Ovary (tissue), 9 donors: ENCODE measurements around the gene RAB31. TPM values are rescaled to one million over a fixed set of nuclear protein-coding genes. Genes with fewer than 3 reads are reported as not detected.

Experiments used
- DNase-seq, 5 donors: peaks; one replicate each; pipeline ENCODE4 v3.0.0-alpha.2; 2019 to 2020
- H3K27ac ChIP-seq, 2 donors: fragments of 200-600 bp; one replicate each; pipeline versions ENCODE4 v1.5.1 to v1.8.0; 2019 to 2022
- H3K27me3 ChIP-seq: fragments of 200-600 bp; one replicate; pipeline ENCODE4 v1.8.0; 2022
- H3K36me3 ChIP-seq: fragments of 200-600 bp; sonication (generic); one replicate; pipeline ENCODE4 v1.5.1; 2019
- H3K4me1 ChIP-seq: one replicate; pipeline ENCODE4 v1.8.1; 2013; ENCODE audit warnings: mild to moderate bottlenecking, moderate library complexity; ENCODE audit not compliant: insufficient read depth
- H3K4me3 ChIP-seq: fragments of 200-600 bp; sonication (generic); one replicate; pipeline ENCODE4 v1.5.1; 2017
- H3K9me3 ChIP-seq, 2 donors: fragments of 200-600 bp in 1 of 2; sonication (generic) in 1 of 2; one replicate each; pipeline versions ENCODE4 v1.5.1 to v1.8.1; 2013 to 2019; ENCODE audit warnings: mild to moderate bottlenecking in 1 of 2, moderate library complexity in 1 of 2
- CTCF ChIP-seq, 3 donors: fragments of 450-650 bp in 2 of 3; fragments of 200-600 bp in 1 of 3; IDR thresholded peaks; one replicate each; pipeline versions ENCODE4 v1.5.1 to v1.8.0; 2016 to 2022; ENCODE audit warnings: antibody characterized with exemption in 3 of 3, mild to moderate bottlenecking in 1 of 3
- EP300 ChIP-seq: sonication (generic); formaldehyde crosslinking; IDR thresholded peaks from one replicate; pipeline ENCODE4 v1.6.1; 2017; ENCODE audit warnings: antibody characterized with exemption
- POLR2A ChIP-seq: fragments of 450-650 bp; IDR thresholded peaks from one replicate; pipeline ENCODE4 v1.6.1; 2017; ENCODE audit warnings: antibody characterized with exemption, mild to moderate bottlenecking, moderate library complexity
- WGBS, 3 donors: extraction: QIAGEN DNeasy Blood & Tissue Kit in 1 of 3; methylation state at CpG; one replicate each; pipeline versions ENCODE4 v1.1.5 to v1.1.7; 2013 to 2017; 5-methylcytosine and 5-hydroxymethylcytosine counted together
- intact Hi-C, 4 donors: fragments of 100-400 bp; cut with DNase I; formaldehyde crosslinking; loops; one replicate each; pipeline versions ENCODE4 v1.11.0 to v1.15.1; 2022 to 2023
- polyA plus RNA-seq, 2 donors: library from polyadenylated mRNA; stranded (reverse); fragments of 200-250 nt in 1 of 2; fragments of 350-450 nt in 1 of 2; fragmentation: Illumina TruSeq in 1 of 2; extraction: RNeasy Lipid Tissue Mini Kit (QIAGEN cat#74804) in 1 of 2; gene quantifications; one replicate each; pipeline ENCODE4 v1.2.3, GENCODE V29; 2013 to 2014
- total RNA-seq, 7 donors: library from RNA; depleted of rRNA in 2 of 7; stranded (reverse); fragments of >200 nt in 2 of 7; fragmentation: NEBNext Ultra II Directional in 3 of 7; extraction: Animal tissue kit (Norgen Biotek cat#: 25700) in 3 of 7; gene quantifications; one replicate each; pipeline versions ENCODE4 v1.1.0 to v1.2.4, GENCODE V29; 2016 to 2023
- donor health status: DM: no; HTN: no; CAD: no; lungs with moderate emphysema.
- donor health status: DM: no; HTN: no; CAD: no.
- donor health status: Bipolar disorder and iron deficiency.
- donor health status: DM: yes; HTN: yes; CAD: no.
- donor health status: DM: no; HTN: no; CAD: no.
- donor health status: DM: yes; HTN: yes; CAD: no.

The RAB31 gene
- total and polyA plus RNA-seq, 9 donors = 37.9 to 188 (median 62.8) TPM

- Histone ChIP-seq H3K27me3 (no peaks in the 10 kb centered on the region), H3K9me3 (no peaks in the 10 kb centered on the region), H3K27ac (no peak overlapping the region), H3K4me1 (no peaks in the 10 kb centered on the region), H3K36me3 (no peaks in the 10 kb centered on the region), H3K4me3 (no peak overlapping the region)
- TF ChIP-seq EP300 (no peak), CTCF (IDR thresholded peaks at IDR 0.05) (no peak), POLR2A (no peak)
- peak in 1 of 5 donors; percentile 44 for DNase-seq
- intact Hi-C loops = no loop called here
- 51 to 70% (median 54%) methylated on average over 18 of the region's 18 CpGs for WGBS, 3 donors
Measured at GRCh38 chr18:9757827-9758621, 49.9 kb downstream of the RAB31 start.

GRCh38 chr18:9758624-9759075 is 50.5 kb downstream of the RAB31 start:
- no peaks in the 10 kb centered on the region for H3K27me3 ChIP-seq
- no peaks in the 10 kb centered on the region for H3K9me3 ChIP-seq
- no peaks in the 10 kb centered on the region for H3K36me3 ChIP-seq
- H3K4me1 ChIP-seq = no peaks in the 10 kb centered on the region
- no peak overlapping the region for H3K4me3 ChIP-seq
- WGBS, 3 donors = 92 to 95% (median 93%) methylated on average over 8 of the region's 8 CpGs
- DNase-seq = no peak
- intact Hi-C loops = no loop called here
- no peak overlapping the region for H3K27ac ChIP-seq
- no peak for TF ChIP-seq EP300
- no peak for TF ChIP-seq POLR2A
- no peak for TF ChIP-seq CTCF (IDR thresholded peaks at IDR 0.05)

- Histone ChIP-seq H3K27me3 (no peaks in the 10 kb centered on the region), H3K9me3 (no peaks in the 10 kb centered on the region), H3K36me3 (no peaks in the 10 kb centered on the region), H3K4me3 (no peak overlapping the region), H3K27ac (no peak overlapping the region), H3K4me1 (no peaks in the 10 kb centered on the region)
- intact Hi-C loops = no loop called here
- TF ChIP-seq CTCF (IDR thresholded peaks at IDR 0.05) = no peak
- no peak for TF ChIP-seq EP300
- TF ChIP-seq POLR2A = no peak
- WGBS, 3 donors = 79 to 92% (median 87%) methylated on average over 6 of the region's 6 CpGs
- DNase-seq = no peak
Measured at GRCh38 chr18:9760641-9761040, 52.5 kb downstream of the RAB31 start.

GRCh38 chr18:9762526-9762925 is 54.4 kb downstream of the RAB31 start:
- intact Hi-C loops = no loop called here
- 91 to 96% (median 93%) methylated on average over 5 of the region's 5 CpGs for whole genome bisulfite sequencing, 3 donors

More at GRCh38 chr18:9762526-9762925, 54.4 kb downstream of the RAB31 start:
- no peaks in the 10 kb centered on the region for H3K9me3 ChIP-seq
- no peaks in the 10 kb centered on the region for H3K36me3 ChIP-seq
- no peak for DNase-seq
- TF ChIP-seq CTCF (IDR thresholded peaks at IDR 0.05) = no peak
- TF ChIP-seq EP300 = no peak
- TF ChIP-seq POLR2A = no peak
- no peak overlapping the region for H3K4me3 ChIP-seq
- no peak overlapping the region for H3K27ac ChIP-seq
- H3K4me1 ChIP-seq = no peaks in the 10 kb centered on the region
- no peaks in the 10 kb centered on the region for H3K27me3 ChIP-seq
